CD4-positive, alpha-beta T cell treated with Interleukin-17A for 1 hour (primary cell): Measurements from ENCODE around the gene CRIM1.

Experiments
- DNase-seq: peaks from one replicate; pipeline ENCODE4 v3.0.0-alpha.2; 2020

Gene CRIM1

DNA sequence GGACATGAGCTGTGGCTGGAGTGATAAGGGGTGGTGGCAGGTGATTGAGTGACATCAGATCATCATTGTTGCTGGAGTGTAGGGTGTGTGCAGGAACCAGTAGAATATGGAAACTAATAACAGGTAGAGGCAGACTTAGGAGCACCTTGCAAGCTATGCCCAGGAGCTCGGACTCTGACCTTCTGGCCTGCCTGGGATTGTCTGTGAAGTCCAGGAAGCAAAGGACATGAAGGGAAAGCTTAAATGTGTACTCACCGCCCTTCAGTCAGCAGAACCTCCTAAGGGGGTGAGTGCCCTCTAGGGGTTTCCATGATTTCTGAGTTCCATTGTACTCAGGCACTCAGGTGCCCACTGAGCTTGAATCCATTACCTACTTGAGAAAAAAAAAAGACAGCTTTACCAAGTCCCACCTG lies 104.2 kb downstream of the CRIM1 start:
- no peak for DNase-seq

DNA sequence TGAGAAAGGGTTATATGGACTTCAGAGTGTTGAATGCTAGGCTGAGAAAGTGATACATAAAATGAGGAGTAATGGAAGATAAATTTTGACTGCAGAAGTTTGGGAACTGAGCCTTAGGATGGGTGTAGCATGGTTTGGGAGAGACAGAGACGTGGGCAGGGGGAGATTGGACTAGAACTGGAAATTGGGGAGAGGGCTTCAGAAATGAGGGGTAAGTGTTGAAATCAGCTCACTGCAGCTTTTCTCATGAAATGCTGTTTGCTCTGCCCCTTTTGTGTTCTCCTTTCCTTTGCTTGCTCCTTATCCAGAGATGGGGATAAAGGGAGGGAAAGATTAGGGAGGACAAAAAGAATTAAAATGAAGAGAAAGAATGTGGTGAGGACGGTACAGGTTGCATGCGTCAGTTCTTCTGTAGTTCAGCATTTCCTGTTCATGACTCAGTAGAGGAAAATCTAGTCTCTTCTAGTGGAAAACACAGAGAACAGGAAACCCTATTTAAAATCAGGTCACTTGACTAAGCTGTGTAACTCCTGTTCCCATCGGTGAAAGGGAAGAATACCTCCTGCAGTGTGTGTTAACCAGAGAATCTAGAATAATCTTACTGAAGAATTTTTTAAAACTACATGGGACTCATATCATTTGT lies 105.6 kb downstream of the CRIM1 start:
- peak; percentile 13 for DNase-seq

DNA sequence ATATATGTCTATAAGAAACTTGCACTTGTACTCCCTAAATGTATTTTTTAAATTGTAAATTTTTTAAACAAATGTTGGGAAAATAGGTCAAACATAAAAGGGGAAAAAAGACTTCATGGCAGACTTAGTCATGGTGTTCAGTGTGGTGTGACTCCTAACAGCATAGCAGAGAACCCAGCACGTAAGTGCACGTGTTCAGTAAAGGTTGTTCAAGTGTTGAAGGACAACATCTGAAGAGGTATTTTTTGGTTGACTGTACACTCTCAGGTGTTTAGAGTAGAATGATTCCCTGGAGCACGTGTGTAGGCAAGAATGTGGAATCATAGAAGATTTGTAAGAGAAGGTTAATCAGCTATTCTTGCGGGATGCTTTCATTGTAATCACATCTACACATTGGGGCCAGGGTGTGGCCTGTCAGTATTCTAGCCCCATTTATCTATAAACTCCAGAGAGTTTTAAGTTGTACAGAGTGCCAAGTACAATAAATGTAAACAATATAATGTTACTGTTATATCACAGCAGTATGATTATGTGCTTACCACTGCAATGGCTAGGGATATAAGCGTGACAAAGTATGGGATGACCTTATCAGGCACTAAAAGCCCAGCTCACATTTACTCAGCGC lies 106.8 kb downstream of the CRIM1 start:
- DNase-seq, result no peak

DNA sequence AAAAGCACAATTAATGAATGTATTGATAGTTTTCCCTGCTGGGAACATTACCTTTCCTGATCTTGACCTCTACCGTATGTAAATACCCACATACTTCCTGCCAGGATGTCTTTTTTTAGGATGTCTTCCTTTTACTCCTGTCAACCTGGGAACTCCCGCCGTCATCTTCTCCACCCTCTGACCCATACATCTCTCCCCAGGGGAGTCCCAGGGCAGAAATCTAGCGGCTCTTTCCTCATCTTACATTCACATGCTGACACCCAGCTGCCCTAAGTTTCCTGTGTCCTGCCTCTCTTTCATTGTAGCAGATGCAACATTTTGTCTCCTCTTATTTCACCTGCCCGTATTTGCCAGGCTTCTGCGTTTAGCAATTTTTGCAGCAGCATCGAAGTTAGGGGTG lies 107.8 kb downstream of the CRIM1 start:
- no peak for DNase-seq

DNA sequence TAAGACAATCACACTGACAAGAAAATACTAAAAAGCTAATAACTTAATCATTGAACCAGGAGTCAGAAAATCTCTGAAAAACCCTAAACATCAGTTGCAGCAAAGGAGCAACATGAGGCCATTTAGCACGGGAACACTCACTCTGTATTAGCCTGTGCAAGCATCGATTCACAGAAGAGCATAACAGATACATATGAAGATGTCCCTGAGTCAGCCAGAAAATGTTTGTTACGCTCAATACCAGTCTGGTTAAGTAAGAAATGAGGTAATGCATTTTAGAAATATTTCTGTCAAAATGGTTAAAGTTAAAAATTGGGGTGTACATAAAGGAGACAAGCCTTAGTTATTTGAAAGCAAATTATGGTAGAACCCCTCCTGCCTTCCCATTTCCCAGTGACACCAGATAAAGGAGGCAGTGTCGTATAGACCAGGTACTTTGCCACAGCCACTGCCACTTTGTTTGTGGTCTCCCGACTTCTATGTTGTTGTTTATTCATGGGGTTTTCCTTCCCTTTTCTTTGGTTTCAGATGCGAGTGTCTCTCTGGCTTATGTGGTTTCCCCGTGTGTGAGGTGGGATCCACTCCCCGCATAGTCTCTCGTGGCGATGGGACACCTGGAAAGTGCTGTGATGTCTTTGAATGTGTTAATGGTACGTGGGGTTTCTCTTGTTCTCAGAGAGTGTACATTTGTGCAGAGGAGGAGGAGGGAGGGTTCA lies 108.6 kb downstream of the CRIM1 start:
- no peak for DNase-seq

DNA sequence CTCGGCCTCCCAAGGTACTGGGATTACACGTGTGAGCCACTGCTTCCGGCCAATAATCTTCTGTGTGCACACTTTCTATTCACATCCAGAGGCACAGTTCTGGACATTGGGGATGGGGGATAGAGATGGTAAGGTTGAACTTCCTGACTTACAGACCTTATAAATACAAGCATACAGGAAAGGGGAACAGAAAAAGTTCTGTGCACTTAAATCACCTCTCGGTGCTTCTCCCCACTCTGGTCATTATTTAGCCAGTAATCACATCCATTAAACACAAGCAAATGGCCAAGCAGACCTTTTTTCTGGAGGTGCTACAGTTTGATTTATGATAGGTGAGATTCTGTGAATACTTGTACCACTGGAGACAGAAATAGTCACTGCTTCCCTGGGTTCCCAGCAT lies 110.6 kb downstream of the CRIM1 start:
- no peak for DNase-seq

DNA sequence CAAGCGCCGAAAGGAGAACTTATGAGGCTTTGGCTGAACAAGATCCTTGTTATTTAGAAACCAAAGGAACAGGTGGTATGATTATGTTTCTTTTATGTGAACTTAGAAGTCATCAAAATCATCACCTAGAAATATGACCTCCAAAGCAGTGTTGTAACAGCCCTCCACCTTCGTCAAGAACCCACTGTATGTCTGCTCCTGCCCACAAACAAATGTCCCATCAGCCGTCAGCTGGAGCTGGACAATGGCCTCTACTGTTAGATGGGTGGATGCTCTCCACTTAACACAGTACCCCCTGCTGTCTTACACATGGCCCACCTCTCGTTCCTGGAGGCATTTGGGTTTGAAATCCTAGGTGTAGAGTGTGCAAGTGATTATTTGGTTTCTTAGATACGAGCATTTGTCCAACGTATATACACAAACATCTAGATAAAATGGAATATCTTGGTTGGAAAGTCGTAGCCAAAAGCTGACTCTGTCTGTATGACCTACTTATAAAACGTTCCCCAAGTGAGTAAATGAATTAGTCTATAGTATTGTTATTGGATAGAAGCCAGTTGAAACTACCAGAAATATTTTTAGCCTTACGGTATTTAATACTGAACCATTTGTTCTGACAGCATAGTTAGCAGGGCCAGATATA lies 113.0 kb downstream of the CRIM1 start:
- no peak for DNase-seq

DNA sequence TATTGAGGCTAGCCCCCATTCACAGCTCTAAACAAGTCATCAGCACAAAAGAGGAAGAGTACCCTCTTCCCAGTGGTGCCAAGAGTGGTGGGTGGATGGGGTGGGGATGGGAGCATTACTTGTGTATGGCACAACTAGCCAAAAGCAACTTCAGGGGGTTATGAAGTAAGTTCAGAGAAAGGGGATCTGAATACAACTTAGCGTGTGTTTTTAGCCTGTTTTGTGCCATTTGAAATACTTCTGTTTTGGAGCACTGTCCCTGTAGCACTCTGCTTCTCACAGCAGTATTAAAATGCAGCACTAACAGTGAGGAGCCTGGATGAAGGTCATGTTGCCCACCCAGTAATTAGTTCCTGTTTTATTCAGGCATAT lies 113.5 kb downstream of the CRIM1 start:
- DNase-seq, result no peak

DNA sequence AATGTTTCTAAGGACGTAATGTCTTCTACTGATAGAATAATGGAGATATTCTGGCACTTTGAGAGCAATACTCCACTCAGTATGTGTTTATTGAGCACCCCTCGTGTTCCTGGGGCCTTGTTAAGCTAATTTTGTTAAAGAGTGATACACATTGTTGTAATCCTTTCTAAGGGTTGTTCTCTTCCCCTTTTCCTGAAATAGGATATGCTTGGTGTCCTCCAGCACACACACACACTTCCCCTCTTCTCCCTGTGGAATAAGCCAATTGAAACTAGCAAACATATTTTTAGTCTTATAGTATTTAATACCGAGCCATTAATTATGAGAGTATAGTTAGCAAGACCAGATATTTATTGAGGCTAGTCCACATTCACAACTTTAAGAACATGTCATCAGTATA lies 114.1 kb downstream of the CRIM1 start:
- DNase-seq, result no peak

DNA sequence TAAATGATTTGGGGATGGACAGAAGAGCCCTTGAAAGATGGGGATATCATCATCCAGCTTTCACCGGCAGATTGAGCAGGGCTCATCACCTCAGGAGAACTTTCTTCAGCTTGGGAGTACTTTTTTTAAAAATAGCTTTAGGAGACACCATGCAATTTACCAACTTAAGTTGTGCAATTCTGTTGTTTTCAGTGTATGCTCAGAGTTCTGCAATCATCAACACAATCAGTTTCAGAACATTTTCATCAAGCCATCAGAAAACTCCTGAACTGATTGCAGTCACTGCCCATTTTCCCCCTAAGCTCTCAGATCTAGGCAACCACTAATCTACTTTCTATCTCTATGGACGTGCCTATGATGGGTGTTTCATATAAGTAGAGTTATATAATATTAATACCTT lies 117.7 kb downstream of the CRIM1 start:
- no peak for DNase-seq

DNA sequence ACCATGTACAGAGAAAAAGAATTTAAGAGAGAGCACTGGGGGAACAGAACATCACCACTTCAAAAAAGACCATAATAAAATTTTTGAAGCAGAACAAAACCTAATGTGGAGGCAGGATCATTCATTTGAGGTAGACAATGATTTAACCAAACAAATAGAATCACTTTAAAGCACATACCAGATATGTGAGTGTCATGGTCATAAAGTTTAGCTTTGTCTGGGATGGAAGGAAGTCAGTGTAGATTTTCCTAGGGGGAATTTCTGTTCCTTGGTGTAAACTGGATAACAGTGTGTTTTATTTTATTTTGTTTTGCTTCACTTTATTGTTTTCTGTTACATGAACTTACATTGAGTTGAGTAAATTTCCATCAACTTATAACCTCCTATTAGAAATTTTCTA lies 120.8 kb downstream of the CRIM1 start:
- DNase-seq, result no peak

DNA sequence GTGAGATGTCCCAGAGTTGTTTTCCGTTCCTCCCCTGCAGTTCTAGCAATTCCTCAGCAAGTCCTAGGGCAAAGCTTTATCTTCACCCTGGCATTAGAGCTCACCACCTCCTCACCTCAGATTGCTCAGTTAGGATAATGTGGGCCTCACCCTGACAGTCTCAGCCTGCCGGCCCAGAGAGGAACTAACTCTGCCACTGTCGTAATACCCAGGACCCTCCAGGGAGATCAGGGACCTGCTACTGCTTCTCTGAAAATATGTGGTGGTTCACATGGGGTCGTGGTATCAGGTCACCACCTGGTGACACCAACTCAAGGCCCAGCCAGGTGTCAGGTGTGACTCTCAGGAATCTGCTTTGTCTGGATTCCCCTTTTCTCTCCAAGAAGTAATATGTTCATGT lies 121.7 kb downstream of the CRIM1 start:
- DNase-seq, result no peak

DNA sequence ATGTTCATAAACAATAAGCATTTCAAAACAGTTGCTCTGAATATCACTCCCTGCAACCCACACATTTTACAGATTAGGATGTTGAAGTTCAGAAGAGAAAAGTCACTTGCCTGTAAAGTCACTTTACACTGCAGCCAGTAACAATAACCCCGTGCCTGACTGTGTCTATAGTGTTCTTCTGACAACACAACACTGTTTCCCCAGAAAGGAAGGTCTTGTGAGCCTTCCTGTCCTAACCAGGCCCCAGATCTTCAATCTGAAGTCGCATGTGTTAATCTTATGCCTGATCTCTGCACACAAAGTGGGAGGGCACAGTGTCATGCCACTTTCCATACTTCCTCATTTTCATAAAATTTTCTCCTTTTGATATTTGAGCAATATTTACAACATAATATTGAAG lies 122.2 kb downstream of the CRIM1 start:
- no peak for DNase-seq

DNA sequence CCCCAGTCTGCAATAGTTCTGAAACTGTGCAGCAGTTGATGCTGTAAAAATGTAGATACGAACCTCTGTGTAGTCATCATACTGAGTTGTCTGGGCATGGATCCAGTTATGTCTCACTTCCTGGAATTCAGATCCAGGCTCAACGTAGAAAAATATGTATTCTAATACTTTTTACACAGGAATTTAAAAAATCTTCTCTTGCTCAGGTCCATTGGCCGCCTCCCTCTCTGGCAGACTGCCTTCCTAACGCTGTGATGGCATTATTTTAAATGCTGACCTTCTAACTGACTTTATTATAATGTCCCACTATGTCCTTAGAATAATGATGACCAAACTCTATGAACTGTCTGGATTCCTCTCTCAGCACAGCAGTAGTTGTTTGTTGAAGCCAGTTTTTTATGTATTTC lies 122.8 kb downstream of the CRIM1 start:
- DNase-seq, result no peak

DNA sequence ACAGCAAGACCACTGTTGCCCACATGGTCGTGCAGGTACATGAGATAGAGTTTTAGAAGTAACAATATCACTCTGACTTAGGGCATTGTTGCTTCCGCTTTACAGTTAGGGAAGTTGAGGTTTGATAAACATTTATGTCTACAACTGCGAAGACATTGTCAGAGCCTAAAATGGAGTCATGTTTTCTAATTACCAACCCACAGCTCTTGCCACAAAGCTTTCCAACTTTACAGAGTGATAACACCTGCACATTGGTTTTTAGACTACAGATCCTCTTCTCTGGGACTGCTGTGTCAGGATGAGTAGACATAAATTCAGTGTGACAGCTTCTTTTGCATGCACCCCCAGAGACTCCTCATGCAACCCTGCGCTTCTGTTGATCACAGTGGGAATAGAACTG lies 123.4 kb downstream of the CRIM1 start:
- DNase-seq, result no peak

DNA sequence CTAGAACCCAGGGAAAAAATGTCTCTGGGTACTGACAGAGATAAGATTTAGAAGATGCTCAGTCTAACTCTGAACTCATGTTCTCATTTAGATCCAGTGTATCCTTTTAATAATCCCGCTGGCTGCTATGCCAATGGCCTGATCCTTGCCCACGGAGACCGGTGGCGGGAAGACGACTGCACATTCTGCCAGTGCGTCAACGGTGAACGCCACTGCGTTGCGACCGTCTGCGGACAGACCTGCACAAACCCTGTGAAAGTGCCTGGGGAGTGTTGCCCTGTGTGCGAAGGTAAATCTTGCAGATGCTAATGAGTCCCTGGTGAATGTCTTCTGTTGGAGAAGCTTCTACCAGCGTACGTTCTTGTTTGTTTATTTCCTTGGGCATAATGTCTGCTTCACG lies 123.8 kb downstream of the CRIM1 start:
- no peak for DNase-seq

DNA sequence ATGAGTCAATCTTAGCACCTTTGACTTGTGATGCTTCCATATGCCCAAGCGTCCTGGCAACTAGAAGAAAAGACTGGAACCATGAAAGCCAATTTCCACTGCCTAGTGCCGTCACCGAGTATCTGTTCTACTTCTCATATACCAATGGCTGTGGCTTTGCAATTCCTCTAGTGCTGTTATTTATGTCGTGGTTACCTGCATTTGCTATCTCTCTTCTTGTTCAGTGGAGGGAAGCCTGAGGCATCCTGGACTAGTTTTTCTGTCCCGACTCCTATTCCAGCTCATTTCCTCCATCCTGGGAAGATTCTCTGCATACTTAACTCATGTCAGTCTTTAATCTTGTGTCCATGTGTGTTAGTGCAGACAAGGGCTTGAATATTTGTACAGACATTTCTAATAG lies 124.5 kb downstream of the CRIM1 start:
- DNase-seq, result no peak

DNA sequence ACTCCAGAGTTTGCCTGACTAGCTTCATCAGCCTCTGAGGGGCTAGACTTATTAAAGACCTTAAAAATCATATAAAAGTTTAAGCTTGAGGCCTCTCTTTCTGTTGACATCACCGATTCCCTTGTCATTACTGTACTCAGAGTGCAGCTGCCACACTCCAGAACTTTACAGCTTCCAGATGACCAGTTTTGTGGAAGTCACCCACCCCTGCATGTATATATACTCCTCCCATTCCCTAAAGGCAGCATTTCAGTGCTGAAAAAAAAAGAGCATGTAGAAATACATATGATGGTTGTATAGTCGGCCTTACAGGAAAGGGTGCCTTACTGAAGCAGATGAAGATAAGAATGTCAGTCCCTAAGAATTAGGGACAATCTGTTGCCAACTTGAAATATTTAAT lies 125.1 kb downstream of the CRIM1 start:
- no peak for DNase-seq

DNA sequence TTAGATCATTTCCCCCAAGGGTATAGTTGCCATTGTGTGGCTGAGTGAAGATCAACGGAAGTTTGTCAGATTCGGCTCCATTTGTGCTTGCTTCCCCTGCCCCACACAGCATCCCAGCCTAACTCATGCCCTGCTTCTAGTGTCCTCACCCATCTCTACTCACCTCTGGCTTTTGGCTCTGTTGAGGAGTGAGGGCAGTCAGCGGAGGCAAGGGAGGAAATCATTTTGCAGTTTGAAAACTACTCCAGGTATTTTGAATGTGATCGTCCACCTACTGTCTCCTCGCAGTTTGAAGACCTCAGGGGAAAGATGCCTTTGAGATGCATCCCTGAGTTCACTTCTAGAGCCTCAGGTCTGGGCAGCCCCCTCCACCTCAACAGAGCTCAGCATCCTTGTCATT lies 126.1 kb downstream of the CRIM1 start:
- DNase-seq, result no peak

DNA sequence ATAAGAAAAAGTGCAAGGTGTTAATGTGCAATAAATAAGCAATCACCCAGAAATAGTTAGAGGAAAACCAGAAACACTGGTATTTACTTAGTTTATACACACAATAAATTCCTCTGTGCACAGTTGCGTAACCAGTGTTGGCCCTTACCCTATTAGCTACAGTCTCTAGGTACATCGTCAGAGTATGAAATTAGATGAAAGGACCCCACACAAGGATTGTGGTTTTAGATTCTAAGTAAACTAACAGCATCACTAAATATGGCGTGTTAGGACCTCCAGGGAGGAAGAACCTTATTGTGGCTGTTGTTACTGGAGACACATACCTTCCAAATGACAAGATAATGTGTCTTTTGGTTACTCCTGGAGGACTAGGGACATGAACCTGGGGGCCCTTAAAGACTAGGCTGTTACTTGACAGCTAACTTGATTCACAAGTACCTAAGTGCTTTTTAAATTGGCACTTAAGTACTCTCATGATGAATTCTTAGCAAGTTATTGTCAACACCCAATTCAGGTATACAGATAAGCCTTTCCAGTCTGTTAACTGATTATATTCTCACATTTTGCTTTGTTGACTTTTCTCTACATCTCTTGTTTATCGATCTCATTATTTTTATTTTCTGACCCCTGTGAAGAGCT lies 127.1 kb downstream of the CRIM1 start:
- DNase-seq, result no peak

DNA sequence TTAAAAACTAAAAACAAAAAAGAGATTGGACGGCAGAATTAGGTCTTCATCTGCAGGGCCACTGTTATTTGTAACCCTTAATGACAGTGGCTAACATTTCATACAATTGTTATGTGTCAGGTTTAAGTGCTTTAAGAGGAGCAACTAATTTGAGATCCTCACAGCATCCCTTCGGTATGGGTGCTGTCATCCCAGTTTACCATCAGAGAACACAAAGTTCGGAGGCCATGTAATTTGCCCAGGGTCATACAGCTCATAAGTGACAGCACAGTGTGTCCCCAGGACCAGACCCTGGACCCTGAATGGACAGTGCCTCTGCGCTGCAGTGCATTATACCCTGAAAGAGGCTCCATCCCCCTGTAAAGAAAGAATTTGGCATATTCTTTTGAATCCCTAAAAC lies 127.7 kb downstream of the CRIM1 start:
- DNase-seq, result no peak

DNA sequence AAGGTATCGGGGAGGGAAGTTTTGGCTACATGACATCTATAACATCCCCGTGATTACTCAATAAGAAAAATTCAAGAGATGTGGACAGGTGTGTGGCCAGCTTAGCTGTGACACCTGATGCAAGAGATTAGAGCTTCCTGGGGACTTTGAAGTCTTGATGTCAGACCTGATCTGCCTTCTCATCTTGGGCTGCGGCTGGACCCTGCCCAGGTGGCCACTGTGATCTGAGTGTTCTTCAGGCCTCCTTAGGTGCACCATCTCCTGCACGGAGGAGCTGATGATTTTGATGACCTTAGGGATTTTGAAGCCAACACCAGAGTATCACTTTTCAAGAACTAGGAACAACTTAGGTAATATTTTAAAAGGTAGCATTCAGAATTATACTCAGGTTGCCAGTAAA lies 128.9 kb downstream of the CRIM1 start:
- DNase-seq, result no peak

DNA sequence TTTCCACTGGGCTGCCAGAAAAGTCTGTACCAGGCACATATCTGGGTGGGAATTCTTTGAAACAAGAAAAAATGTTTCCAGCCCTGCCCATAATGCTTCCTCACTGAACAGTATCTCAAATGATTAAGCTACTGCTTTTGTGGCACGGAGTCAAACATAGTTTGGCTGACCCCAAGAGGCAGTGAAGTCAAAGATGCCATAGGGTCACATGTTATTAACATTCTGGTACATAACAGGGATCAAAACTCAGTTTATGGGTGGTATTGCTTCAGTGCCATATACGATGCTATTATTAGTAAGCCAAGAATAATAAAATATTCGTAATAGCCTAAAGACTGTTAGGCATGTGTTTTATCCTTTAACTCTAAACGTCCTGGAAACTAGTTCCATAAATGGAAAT lies 129.9 kb downstream of the CRIM1 start:
- DNase-seq, result no peak
